Kidney (tissue), 14 donors: ENCODE data around the gene PDE9A. TPM values are rescaled to one million over a fixed set of nuclear protein-coding genes. Genes with fewer than 3 reads are reported as not detected.

Experiments
- DNase-seq, 5 donors: peaks; one replicate each; pipeline ENCODE4 v3.0.0-alpha.2; 2013 to 2020
- FAIRE-seq: peaks from 2 replicates; lab custom pipeline; 2012; peaks lifted over from hg19 to GRCh38; lab: Jason Lieb, UNC
- H3K27ac ChIP-seq, 2 donors: one replicate each; pipeline ENCODE4 v1.7.0; 2013; ENCODE audit warnings: low read depth in 2 of 2, low read length in 2 of 2, inconsistent platforms in 1 of 2
- H3K27me3 ChIP-seq: one replicate; pipeline ENCODE4 v1.7.1; 2013; ENCODE audit warnings: low read length, inconsistent platforms; ENCODE audit not compliant: control insufficient read depth, insufficient read depth
- H3K36me3 ChIP-seq, 3 donors: one replicate each; pipeline versions ENCODE4 v1.7.0 to v1.7.1; 2013; ENCODE audit warnings: low read length in 3 of 3, control low read depth in 1 of 3, inconsistent platforms in 1 of 3; ENCODE audit not compliant: insufficient read depth in 3 of 3, control insufficient read depth in 2 of 3
- H3K4me1 ChIP-seq, 3 donors: one replicate each; pipeline versions ENCODE4 v1.7.0 to v1.7.1; 2013; ENCODE audit warnings: low read length in 3 of 3, inconsistent platforms in 1 of 3, low read depth in 1 of 3; ENCODE audit not compliant: control insufficient read depth in 2 of 3, insufficient read depth in 2 of 3
- H3K4me3 ChIP-seq, 3 donors: one replicate each; pipeline versions ENCODE4 v1.7.0 to v1.8.1; 2013; ENCODE audit warnings: low read length in 3 of 3, control low read depth in 1 of 3, inconsistent platforms in 1 of 3
- H3K9ac ChIP-seq, 3 donors: one replicate each; pipeline versions ENCODE4 v1.7.0 to v1.7.1; 2013; ENCODE audit warnings: low read length in 3 of 3, control low read depth in 1 of 3, inconsistent platforms in 1 of 3
- H3K9me3 ChIP-seq, 3 donors: one replicate each; pipeline versions ENCODE4 v1.7.0 to v1.7.1; 2013; ENCODE audit warnings: low read length in 3 of 3, control low read depth in 1 of 3, inconsistent platforms in 1 of 3; ENCODE audit not compliant: control insufficient read depth in 2 of 3, insufficient read depth in 1 of 3
- CTCF ChIP-seq: IDR thresholded peaks from 3 replicates; pipeline ENCODE4 v1.5.1; 2012; ENCODE audit warnings: mild to moderate bottlenecking, moderate library complexity, borderline replicate concordance; ENCODE audit not compliant: insufficient read depth; ENCODE audit errors: extremely low read depth
- intact Hi-C: fragments of 100-400 bp; cut with DNase I; formaldehyde crosslinking; loops from one replicate; pipeline ENCODE4 v1.11.1; 2022
- polyA plus RNA-seq: library from polyadenylated mRNA; stranded (reverse); fragments of 350-450 nt; fragmentation: Illumina TruSeq; extraction: RNeasy Lipid Tissue Mini Kit (QIAGEN cat#74804); gene quantifications from one replicate; pipeline ENCODE4 v1.2.3, GENCODE V29; 2014; ENCODE audit warnings: low read depth, low replicate concordance; ENCODE audit not compliant: insufficient read depth
- total RNA-seq: library from RNA; stranded (reverse); fragmentation: NEBNext Ultra II Directional; extraction: Animal tissue kit (Norgen Biotek cat#: 25700); gene quantifications from one replicate; pipeline ENCODE4 v1.2.1, GENCODE V29; 2021
- donor health status: control.
- donor health status: control.
- donor health status: control.
- donor health status: control.
- donor health status: control.
- donor health status: DM: yes; HTN: yes; CAD: no.
- donor health status: Normal renal cell carcinoma (clear cell type).

PDE9A gene
- total and polyA plus RNA-seq, 2 donors from 2014 or later: 30.1 to 39.0 TPM

- no peak for TF ChIP-seq CTCF
- Histone ChIP-seq H3K36me3 (no peaks in the 10 kb centered on the region), H3K27ac (no peak overlapping the region), H3K27me3 (no peaks in the 10 kb centered on the region), H3K4me3 (no peak overlapping the region), H3K9me3 (no peaks in the 10 kb centered on the region), H3K9ac (no peak overlapping the region), H3K4me1 (no peaks in the 10 kb centered on the region)
- intact Hi-C loops: no loop called here
- DNase-seq (peak in 2 of 5 donors; percentile 15 to 24), FAIRE-seq (no peak)
These were observed 22.3 kb upstream of the PDE9A start for GRCh38 chr21:42631142-42631541.

GRCh38 chr21:42632336-42632751 lies 21.1 kb upstream of the PDE9A start:
- H3K27me3 ChIP-seq: no peaks in the 10 kb centered on the region
- no peaks in the 10 kb centered on the region for H3K36me3 ChIP-seq
- H3K9me3 ChIP-seq: no peaks in the 10 kb centered on the region
- intact Hi-C loops: no loop called here
- no peak overlapping the region for H3K27ac ChIP-seq
- no peak overlapping the region for H3K4me3 ChIP-seq
- DNase-seq: peak in 2 of 5 donors; percentile 21 to 45
- H3K9ac ChIP-seq: no peak overlapping the region
- no peaks in the 10 kb centered on the region for H3K4me1 ChIP-seq
- no peak for TF ChIP-seq CTCF
- FAIRE-seq: no peak

DNA sequence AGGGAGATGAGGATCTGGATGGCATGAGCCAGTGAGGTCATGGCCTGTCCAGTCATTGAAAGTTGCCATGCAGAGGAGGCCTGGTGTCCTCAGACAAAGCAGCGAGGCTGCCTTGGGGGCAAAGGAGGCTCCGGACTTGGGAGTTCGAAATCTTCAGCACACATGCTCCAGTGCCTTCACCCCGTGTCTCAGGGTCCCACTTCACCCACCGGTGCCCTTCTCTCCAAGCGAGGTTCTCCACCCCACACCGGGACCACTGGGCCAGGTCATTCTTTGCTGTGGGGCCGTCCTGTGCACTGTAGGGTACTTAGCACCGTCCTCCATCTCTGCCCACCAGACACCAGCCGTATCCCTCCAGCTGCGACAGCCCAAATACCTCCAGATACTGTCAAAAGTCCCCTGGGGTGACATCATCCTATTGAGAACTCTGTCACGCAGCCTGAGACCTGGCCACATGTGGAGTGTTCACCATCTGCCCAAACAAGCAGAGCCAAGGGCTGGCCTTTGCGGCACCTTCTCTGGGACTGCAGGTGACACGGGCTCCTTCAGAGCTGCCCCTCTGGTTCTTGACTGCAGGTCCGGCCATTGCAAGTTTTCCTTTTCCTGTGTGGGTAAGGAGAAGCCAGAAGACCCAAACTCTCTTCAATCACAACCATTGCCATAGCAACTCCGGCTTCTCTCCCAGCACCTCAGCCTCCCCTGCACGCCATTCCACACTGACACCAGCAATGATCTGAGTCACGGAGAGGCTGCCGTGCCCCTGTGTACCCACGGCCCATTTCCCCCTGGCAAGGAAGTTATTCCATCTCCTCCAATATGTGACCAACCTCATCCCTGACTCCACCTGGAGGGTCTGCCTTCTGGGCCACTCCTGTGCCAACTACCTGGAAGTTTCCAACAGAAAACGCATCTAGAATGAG lies 20.4 kb upstream of the PDE9A start:
- H3K4me1 ChIP-seq: no peaks in the 10 kb centered on the region
- FAIRE-seq (no peak), DNase-seq (peak in 2 of 5 donors; percentile 28 to 63)
- H3K36me3 ChIP-seq: no peaks in the 10 kb centered on the region
- H3K9ac ChIP-seq: no peak overlapping the region
- no peaks in the 10 kb centered on the region for H3K27me3 ChIP-seq
- H3K9me3 ChIP-seq: no peaks in the 10 kb centered on the region
- H3K27ac ChIP-seq: no peak overlapping the region
- intact Hi-C loops: no loop called here
- no peak overlapping the region for H3K4me3 ChIP-seq
- no peak for TF ChIP-seq CTCF
